CD8-positive, alpha-beta memory T cell (primary cell): ENCODE results near the gene NFIA. TPM values are rescaled to one million over a fixed set of nuclear protein-coding genes. Genes with fewer than 3 reads are reported as not detected.

ENCODE experiments used
- CTCF ChIA-PET: fragments of 350-600 bp; sonication (Branson Sonifier 250); formaldehyde crosslinking; loops from one replicate; lab custom pipeline; 2021; ENCODE audit warnings: antibody characterized with exemption; lab: Charles Lee
- POLR2A ChIA-PET: fragments of 350-600 bp; sonication (Branson Sonifier 250); formaldehyde crosslinking; loops from one replicate; lab custom pipeline; 2021; ENCODE audit warnings: antibody characterized with exemption; lab: Charles Lee
- DNase-seq, 5 donors: peaks; one replicate each; pipeline versions ENCODE4 v3.0.0 to v3.0.0-alpha.2; 2020 to 2022; ENCODE audit warnings: mixed read lengths in 1 of 5
- H3K27ac ChIP-seq: one replicate; pipeline ENCODE4 v1.7.0; 2013; ENCODE audit warnings: low read depth, mild to moderate bottlenecking, low read length, moderate library complexity
- H3K27me3 ChIP-seq: 2 replicates; pipeline ENCODE4 v1.7.0; 2013; ENCODE audit warnings: low read length, mild to moderate bottlenecking; ENCODE audit not compliant: insufficient read depth, poor library complexity, severe bottlenecking
- H3K36me3 ChIP-seq: 2 replicates; pipeline ENCODE4 v1.7.0; 2013; ENCODE audit warnings: mild to moderate bottlenecking, low read length, moderate library complexity; ENCODE audit not compliant: insufficient read depth
- H3K4me1 ChIP-seq: 2 replicates; pipeline ENCODE4 v1.7.0; 2013; ENCODE audit warnings: mild to moderate bottlenecking, low read length, moderate library complexity; ENCODE audit not compliant: insufficient read depth
- H3K4me3 ChIP-seq: 2 replicates; pipeline ENCODE4 v1.7.0; 2013; ENCODE audit warnings: mild to moderate bottlenecking, low read length
- H3K9me3 ChIP-seq: 2 replicates; pipeline ENCODE4 v1.7.0; 2013; ENCODE audit warnings: mild to moderate bottlenecking, low read length
- H3K27ac Mint-ChIP-seq, 8 donors: one replicate each; pipeline ENCODE4 v1.8.0; 2020 to 2021; ENCODE audit warnings: mixed read lengths in 8 of 8, mild to moderate bottlenecking in 6 of 8, inconsistent platforms in 3 of 8, moderate library complexity in 3 of 8
- H3K27me3 Mint-ChIP-seq, 2 donors: one replicate each; pipeline ENCODE4 v1.8.0; 2020 to 2021; ENCODE audit warnings: mixed read lengths in 2 of 2, mild to moderate bottlenecking in 1 of 2, moderate library complexity in 1 of 2
- H3K36me3 Mint-ChIP-seq, 3 donors: one replicate each; pipeline ENCODE4 v1.8.0; 2020 to 2021; ENCODE audit warnings: mixed read lengths in 3 of 3, inconsistent platforms in 1 of 3, mild to moderate bottlenecking in 1 of 3
- H3K4me1 Mint-ChIP-seq, 3 donors: one replicate each; pipeline ENCODE4 v1.8.0; 2020 to 2021; ENCODE audit warnings: mixed read lengths in 3 of 3, inconsistent platforms in 1 of 3, mild to moderate bottlenecking in 1 of 3
- H3K4me3 Mint-ChIP-seq, 7 donors: one replicate each; pipeline ENCODE4 v1.8.0; 2020 to 2021; ENCODE audit warnings: mixed read lengths in 7 of 7, mild to moderate bottlenecking in 6 of 7, moderate library complexity in 4 of 7, inconsistent platforms in 2 of 7
- H3K9me3 Mint-ChIP-seq, 5 donors: one replicate each; pipeline ENCODE4 v1.8.0; 2020 to 2022; ENCODE audit warnings: mixed read lengths in 5 of 5, mild to moderate bottlenecking in 3 of 5, moderate library complexity in 2 of 5, inconsistent platforms in 1 of 5
- polyA plus RNA-seq: library from polyadenylated mRNA; unstranded; fragments of 300-500 nt; fragmentation: Illumina TruSeq; gene quantifications from one replicate; pipeline ENCODE4 v1.2.3, GENCODE V29; 2021
- total RNA-seq, 2 experiments: library from RNA; stranded (reverse); gene quantifications; one replicate each; pipeline ENCODE4 v1.2.3, GENCODE V29; 2021

The NFIA gene
- total and polyA plus RNA-seq, 3 experiments from 2014 or later, result 6.1 to 9.9 (median 7.0) TPM

DNA sequence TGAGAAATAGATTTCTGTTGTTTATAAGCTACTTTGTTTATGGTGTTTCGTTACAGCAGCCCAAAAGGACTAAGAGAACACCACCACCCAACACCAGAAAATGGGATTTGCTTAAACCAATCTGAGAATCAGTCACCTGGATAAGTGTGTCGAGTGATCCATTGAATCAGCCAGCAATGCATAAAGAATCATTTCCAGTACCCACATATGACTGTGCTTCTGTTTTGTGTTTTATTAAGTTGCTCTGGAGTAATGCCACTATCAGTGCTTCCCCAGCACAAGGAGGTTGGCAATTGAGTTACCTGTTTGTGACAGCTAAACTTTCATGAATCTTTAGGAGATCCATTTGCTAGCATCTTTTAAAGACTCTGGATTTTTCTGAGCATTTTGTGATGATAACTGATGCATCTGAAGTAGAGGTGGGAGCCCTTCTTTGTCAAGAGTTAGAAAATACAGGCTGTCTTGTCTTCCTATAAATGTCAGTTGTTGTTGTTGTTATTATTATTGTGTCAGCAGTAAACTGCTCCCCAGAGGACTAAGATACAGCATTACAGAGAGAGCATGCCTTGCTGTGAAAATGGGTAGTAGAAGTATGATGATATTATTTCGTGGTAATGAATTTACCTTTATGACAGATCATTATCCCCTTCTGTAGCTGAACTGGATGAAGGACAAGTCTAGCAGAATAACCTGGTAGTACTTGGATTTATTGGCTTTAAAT lies 225.2 kb downstream of the NFIA start:
- Mint-ChIP-seq H3K27me3 (no peaks in the 10 kb centered on the region), H3K4me3 (no peak overlapping the region), H3K4me1 (no peaks in the 10 kb centered on the region), H3K36me3 (no peaks in the 10 kb centered on the region), H3K9me3 (peaks cover 0 to 3% (median 0%) of the 10 kb centered on the region in 5 donors), H3K27ac (no peak overlapping the region)
- Histone ChIP-seq H3K9me3 (no peaks in the 10 kb centered on the region), H3K4me3 (no peak overlapping the region), H3K4me1 (no peaks in the 10 kb centered on the region), H3K27ac (no peak overlapping the region), H3K36me3 (no peaks in the 10 kb centered on the region), H3K27me3 (no peaks in the 10 kb centered on the region)
- no peak for DNase-seq
- CTCF ChIA-PET, result no interaction called here
- POLR2A ChIA-PET, result no interaction called here

DNA sequence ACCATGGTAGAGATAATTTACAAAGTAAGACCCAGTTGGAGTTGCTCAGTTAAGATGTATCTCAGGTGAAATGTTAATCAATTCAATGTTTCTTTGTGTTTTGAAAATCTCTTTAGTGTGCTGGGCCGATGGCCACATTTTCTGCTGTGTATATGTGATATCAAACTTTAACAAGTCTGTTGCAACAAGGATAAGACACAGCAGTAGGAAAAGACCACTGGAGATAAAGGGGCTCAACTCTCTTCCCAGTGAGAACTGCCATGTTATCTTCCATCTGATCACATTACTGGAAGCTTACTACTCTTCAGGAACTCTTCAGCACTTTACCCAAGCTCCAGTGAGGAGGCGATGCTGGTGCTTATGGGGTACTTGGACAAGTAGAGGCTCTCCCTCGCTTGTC lies 227.7 kb downstream of the NFIA start:
- H3K27me3 ChIP-seq, result no peaks in the 10 kb centered on the region
- ChIA-PET CTCF (no interaction called here), POLR2A (no interaction called here)

DNA sequence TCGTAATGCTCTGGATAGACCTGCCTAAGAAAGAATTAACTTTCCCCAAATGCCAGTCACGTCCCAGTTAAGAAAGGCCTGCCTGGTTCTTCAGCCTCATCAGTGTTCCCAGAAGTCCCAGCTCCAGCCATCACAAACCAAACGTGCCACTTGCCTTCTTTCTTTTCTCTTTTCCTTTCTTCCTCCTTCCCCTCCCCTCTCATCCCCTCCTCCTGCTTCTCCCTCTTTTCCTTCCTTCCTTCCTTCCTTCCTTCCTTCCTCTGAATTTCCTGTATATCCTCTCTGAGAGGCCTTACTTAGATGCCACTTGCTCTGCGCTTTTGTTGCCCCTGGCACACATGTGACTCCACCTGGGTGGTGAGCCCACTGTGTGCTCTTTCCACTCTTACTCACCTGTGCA lies 228.2 kb downstream of the NFIA start:
- no peak overlapping the region for H3K4me3 ChIP-seq
- DNase-seq, result no peak
- no peaks in the 10 kb centered on the region for H3K27me3 ChIP-seq
- H3K4me1 ChIP-seq, result no peaks in the 10 kb centered on the region
- ChIA-PET POLR2A (no interaction called here), CTCF (no interaction called here)
- peaks cover 0 to 3% (median 0%) of the 10 kb centered on the region in 5 donors for H3K9me3 Mint-ChIP-seq
- no peak overlapping the region for H3K27ac ChIP-seq
- H3K4me1 Mint-ChIP-seq, result no peaks in the 10 kb centered on the region
- H3K36me3 Mint-ChIP-seq, result no peaks in the 10 kb centered on the region
- no peak overlapping the region for H3K4me3 Mint-ChIP-seq
- H3K27ac Mint-ChIP-seq, result no peak overlapping the region
- no peaks in the 10 kb centered on the region for H3K9me3 ChIP-seq
- H3K36me3 ChIP-seq, result no peaks in the 10 kb centered on the region
- no peaks in the 10 kb centered on the region for H3K27me3 Mint-ChIP-seq

More for the DNA sequence above, 227.7 kb downstream of the NFIA start:
- Mint-ChIP-seq H3K9me3 (peaks cover 0 to 3% (median 0%) of the 10 kb centered on the region in 5 donors), H3K36me3 (no peaks in the 10 kb centered on the region), H3K4me3 (no peak overlapping the region), H3K4me1 (no peaks in the 10 kb centered on the region), H3K27ac (no peak overlapping the region), H3K27me3 (no peaks in the 10 kb centered on the region)
- no peak for DNase-seq
- no peaks in the 10 kb centered on the region for H3K9me3 ChIP-seq
- no peaks in the 10 kb centered on the region for H3K4me1 ChIP-seq
- H3K36me3 ChIP-seq, result no peaks in the 10 kb centered on the region
- no peak overlapping the region for H3K27ac ChIP-seq
- H3K4me3 ChIP-seq, result no peak overlapping the region

DNA sequence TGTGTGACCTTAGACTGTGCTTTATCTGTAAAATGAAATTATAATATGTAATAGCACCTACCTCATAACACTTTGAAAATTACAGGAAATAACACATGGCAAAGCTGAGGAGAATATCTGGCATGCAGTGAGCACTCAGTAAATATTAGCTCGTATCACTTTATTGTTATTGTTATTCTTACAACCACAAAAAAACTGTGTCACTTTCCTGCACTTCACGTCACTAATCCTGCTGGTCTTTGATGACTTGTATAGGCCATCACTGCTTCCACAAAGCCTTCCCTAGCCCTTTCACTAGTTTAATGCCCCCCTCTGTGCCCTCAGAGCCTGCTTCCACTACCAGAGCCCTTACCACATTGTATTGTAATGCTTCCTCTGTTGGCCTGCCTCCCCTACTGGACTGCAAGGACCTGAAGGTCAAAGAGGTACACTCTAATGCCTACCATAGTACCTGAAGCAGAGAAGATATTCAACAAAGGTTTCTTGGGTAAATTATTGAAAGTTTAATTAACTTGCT lies 231.6 kb downstream of the NFIA start:
- Mint-ChIP-seq H3K36me3 (no peaks in the 10 kb centered on the region), H3K27me3 (no peaks in the 10 kb centered on the region), H3K4me1 (peaks cover 3 to 7% (median 5%) of the 10 kb centered on the region in 3 donors), H3K9me3 (peaks cover 0 to 3% (median 0%) of the 10 kb centered on the region in 5 donors), H3K4me3 (no peak overlapping the region), H3K27ac (peak overlapping the region in 1 of 8 donors; percentile 0)
- no peaks in the 10 kb centered on the region for H3K27me3 ChIP-seq
- no peak for DNase-seq
- CTCF ChIA-PET, result no interaction called here
- H3K4me1 ChIP-seq, result no peaks in the 10 kb centered on the region
- H3K27ac ChIP-seq, result no peak overlapping the region
- no peaks in the 10 kb centered on the region for H3K36me3 ChIP-seq
- POLR2A ChIA-PET, result no interaction called here
- no peak overlapping the region for H3K4me3 ChIP-seq
- no peaks in the 10 kb centered on the region for H3K9me3 ChIP-seq

DNA sequence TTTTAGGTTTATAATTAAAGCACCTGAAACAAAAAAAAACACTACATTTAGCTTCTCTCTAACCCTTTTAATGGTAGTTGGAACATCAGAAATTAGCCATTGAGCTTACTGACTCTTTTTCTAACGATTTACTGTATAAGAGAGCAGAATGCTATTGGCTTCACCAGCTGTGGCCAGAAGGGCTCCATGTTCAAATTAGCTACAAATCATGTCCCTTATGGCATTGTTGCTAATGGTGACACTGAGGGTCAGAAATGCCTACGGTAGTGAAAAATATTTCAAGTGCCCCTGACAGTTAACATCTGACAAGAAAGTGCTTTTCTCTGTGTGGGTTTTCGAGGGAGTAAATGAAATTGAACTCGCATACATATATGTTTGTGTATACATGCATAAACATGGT lies 232.7 kb downstream of the NFIA start:
- no peak overlapping the region for H3K27ac Mint-ChIP-seq
- DNase-seq, result no peak
- Histone ChIP-seq H3K27me3 (no peaks in the 10 kb centered on the region), H3K9me3 (no peaks in the 10 kb centered on the region), H3K4me1 (no peaks in the 10 kb centered on the region), H3K27ac (no peak overlapping the region), H3K4me3 (no peak overlapping the region), H3K36me3 (no peaks in the 10 kb centered on the region)
- ChIA-PET CTCF (no interaction called here), POLR2A (no interaction called here)
- H3K9me3 Mint-ChIP-seq, result peaks cover 0 to 3% (median 0%) of the 10 kb centered on the region in 5 donors
- H3K4me3 Mint-ChIP-seq, result no peak overlapping the region
- H3K4me1 Mint-ChIP-seq, result peaks cover 3 to 7% (median 5%) of the 10 kb centered on the region in 3 donors
- no peaks in the 10 kb centered on the region for H3K27me3 Mint-ChIP-seq
- H3K36me3 Mint-ChIP-seq, result peaks cover 0 to 5% (median 0%) of the 10 kb centered on the region in 3 donors

DNA sequence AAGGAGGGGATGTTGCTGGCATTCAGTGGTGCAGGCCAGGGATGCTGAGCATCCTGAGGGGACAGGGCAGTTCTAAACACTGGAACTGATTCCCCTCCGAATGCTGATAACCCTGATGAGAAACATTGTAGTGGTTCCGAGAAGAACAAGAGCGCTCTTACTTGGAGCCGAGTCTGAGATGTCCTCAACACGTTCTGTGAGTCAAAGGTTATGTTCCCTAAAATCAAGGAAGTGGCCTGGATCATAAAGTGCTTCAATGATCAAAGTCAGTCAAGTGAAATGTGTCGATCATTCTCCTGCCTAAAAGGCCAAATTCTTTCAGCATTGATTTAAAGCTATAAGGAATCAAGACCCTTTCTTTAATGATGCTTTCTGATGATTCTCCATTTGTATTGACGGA lies 234.1 kb downstream of the NFIA start:
- POLR2A ChIA-PET, result no interaction called here
- no peak for DNase-seq
- Histone ChIP-seq H3K36me3 (no peaks in the 10 kb centered on the region), H3K27me3 (no peaks in the 10 kb centered on the region), H3K27ac (no peak overlapping the region), H3K4me1 (no peaks in the 10 kb centered on the region), H3K9me3 (no peaks in the 10 kb centered on the region), H3K4me3 (no peak overlapping the region)
- Mint-ChIP-seq H3K9me3 (peaks cover 0 to 4% (median 0%) of the 10 kb centered on the region in 5 donors), H3K27me3 (no peaks in the 10 kb centered on the region), H3K4me3 (no peak overlapping the region), H3K36me3 (peaks cover 0 to 5% (median 0%) of the 10 kb centered on the region in 3 donors), H3K27ac (no peak overlapping the region), H3K4me1 (peaks cover 3 to 7% (median 5%) of the 10 kb centered on the region in 3 donors)
- CTCF ChIA-PET, result no interaction called here

DNA sequence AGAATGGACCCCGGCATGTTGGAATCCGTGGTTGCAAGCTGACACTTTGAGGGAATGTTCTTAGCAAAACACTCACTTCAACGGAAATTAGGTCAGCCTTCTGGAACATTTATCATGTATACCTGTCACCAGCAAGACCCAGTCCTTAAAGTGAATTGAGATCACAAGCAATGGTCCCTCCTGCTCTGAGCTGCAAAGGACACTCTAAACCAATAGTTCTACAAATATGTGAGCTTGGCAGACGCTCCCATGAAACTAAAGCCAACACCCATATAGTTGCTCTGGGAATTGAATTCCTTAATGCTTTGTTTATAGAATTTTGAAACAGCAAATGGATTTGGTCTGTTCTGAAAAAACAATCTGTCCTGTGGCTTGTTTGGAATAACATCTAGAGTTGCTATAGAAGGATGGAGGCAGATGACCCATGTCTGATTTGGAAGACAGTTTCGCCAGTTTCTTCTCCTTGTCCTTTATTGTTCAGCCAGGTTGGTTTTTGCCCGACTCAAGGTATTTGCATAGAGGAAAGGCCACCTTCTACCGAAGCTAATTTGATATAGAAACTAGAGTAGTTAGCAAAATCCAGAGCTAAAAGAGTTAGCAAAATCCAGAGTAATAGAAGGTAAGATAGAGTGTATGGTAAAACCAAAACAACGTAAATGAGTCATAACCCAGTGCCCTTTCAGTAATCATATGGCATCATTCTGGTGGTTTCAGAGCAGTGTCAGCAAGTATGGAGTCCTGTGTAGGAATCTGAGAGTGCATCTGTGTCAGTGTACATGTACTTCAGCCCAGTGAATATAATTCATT lies 236.2 kb downstream of the NFIA start:
- Mint-ChIP-seq H3K27me3 (no peaks in the 10 kb centered on the region), H3K27ac (no peak overlapping the region), H3K9me3 (peaks cover 0 to 2% (median 0%) of the 10 kb centered on the region in 5 donors), H3K4me1 (peaks cover 3 to 7% (median 5%) of the 10 kb centered on the region in 3 donors), H3K36me3 (peaks cover 0 to 5% (median 0%) of the 10 kb centered on the region in 3 donors), H3K4me3 (no peak overlapping the region)
- Histone ChIP-seq H3K27me3 (no peaks in the 10 kb centered on the region), H3K4me1 (no peaks in the 10 kb centered on the region), H3K9me3 (no peaks in the 10 kb centered on the region), H3K4me3 (no peak overlapping the region), H3K36me3 (no peaks in the 10 kb centered on the region), H3K27ac (no peak overlapping the region)
- ChIA-PET CTCF (no interaction called here), POLR2A (no interaction called here)
- no peak for DNase-seq

DNA sequence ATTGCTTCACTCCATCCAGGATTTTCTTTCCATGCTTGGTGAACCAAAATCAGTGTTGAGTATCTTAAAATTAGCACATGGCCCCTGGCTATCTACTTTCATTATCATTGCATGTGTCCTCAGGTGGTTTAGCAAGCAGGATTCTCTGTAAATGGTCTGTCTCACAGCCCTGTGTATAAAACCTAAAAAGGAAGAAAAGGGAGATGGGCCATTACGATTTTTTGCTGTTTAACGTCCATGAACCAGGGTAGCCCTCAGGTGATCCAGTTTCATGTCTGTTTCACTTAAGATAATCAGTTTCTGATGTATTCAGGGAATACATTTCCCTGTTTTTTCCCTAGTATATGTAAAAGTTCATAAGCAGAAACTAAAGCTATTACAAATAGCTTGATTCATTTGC lies 238.2 kb downstream of the NFIA start:
- no peaks in the 10 kb centered on the region for H3K27me3 Mint-ChIP-seq
- no peaks in the 10 kb centered on the region for H3K27me3 ChIP-seq
- POLR2A ChIA-PET, result no interaction called here
- no peaks in the 10 kb centered on the region for H3K4me1 ChIP-seq
- H3K27ac Mint-ChIP-seq, result peak overlapping the region in 1 of 8 donors; percentile 24
- H3K9me3 Mint-ChIP-seq, result peaks cover 0 to 2% (median 0%) of the 10 kb centered on the region in 5 donors
- no peaks in the 10 kb centered on the region for H3K9me3 ChIP-seq
- H3K4me1 Mint-ChIP-seq, result peaks cover 3 to 7% (median 5%) of the 10 kb centered on the region in 3 donors
- H3K27ac ChIP-seq, result no peak overlapping the region
- peaks cover 0 to 5% (median 0%) of the 10 kb centered on the region in 3 donors for H3K36me3 Mint-ChIP-seq
- no peak for DNase-seq
- CTCF ChIA-PET, result no interaction called here
- no peaks in the 10 kb centered on the region for H3K36me3 ChIP-seq
- H3K4me3 ChIP-seq, result no peak overlapping the region
- no peak overlapping the region for H3K4me3 Mint-ChIP-seq
